NCI-H1694 treated with DMSO at 0.1 percent for 48 hours (cell line): ENCODE data around the gene STK32B.

ENCODE experiments used
- DNase-seq: peaks from one replicate; lab custom pipeline; 2025; lab: John Stamatoyannopoulos, UW

Gene STK32B

GRCh38 chr4:5125321-5125720 is 74.0 kb downstream of the STK32B start:
- DNase-seq: no peak

GRCh38 chr4:5126231-5126630 is 75.0 kb downstream of the STK32B start:
- DNase-seq: no peak

- no peak for DNase-seq
Measured at GRCh38 chr4:5126857-5127256, 75.6 kb downstream of the STK32B start.

- DNase-seq: no peak
Measured at GRCh38 chr4:5127556-5127955, 76.3 kb downstream of the STK32B start.

GRCh38 chr4:5128569-5128968 is 77.3 kb downstream of the STK32B start:
- no peak for DNase-seq

- DNase-seq: no peak
Measured at GRCh38 chr4:5133201-5133600, 81.9 kb downstream of the STK32B start.

- DNase-seq: no peak
Measured at GRCh38 chr4:5133933-5134594, 82.8 kb downstream of the STK32B start.

GRCh38 chr4:5134620-5135019 is 83.3 kb downstream of the STK32B start:
- no peak for DNase-seq

- no peak for DNase-seq
Measured at GRCh38 chr4:5137226-5137625, 85.9 kb downstream of the STK32B start.

GRCh38 chr4:5137927-5138326 is 86.6 kb downstream of the STK32B start:
- no peak for DNase-seq

GRCh38 chr4:5138389-5138788 is 87.1 kb downstream of the STK32B start:
- no peak for DNase-seq

- DNase-seq: no peak
Measured at GRCh38 chr4:5139141-5139540, 87.9 kb downstream of the STK32B start.

- DNase-seq: no peak
Measured at GRCh38 chr4:5141802-5142201, 90.5 kb downstream of the STK32B start.

- DNase-seq: no peak
Measured at GRCh38 chr4:5142726-5143125, 91.4 kb downstream of the STK32B start.

GRCh38 chr4:5143306-5143861 is 92.1 kb downstream of the STK32B start:
- no peak for DNase-seq

GRCh38 chr4:5143940-5144339 is 92.7 kb downstream of the STK32B start:
- DNase-seq: no peak

GRCh38 chr4:5144384-5144783 is 93.1 kb downstream of the STK32B start:
- DNase-seq: no peak

- no peak for DNase-seq
Measured at GRCh38 chr4:5146248-5146647, 95.0 kb downstream of the STK32B start.

- no peak for DNase-seq
Measured at GRCh38 chr4:5152521-5152920, 101.2 kb downstream of the STK32B start.

GRCh38 chr4:5156682-5157081 is 105.4 kb downstream of the STK32B start:
- DNase-seq: no peak

GRCh38 chr4:5157791-5158770 is 106.8 kb downstream of the STK32B start:
- no peak for DNase-seq

- no peak for DNase-seq
Measured at GRCh38 chr4:5158825-5159224, 107.5 kb downstream of the STK32B start.

- DNase-seq: no peak
Measured at GRCh38 chr4:5160668-5161067, 109.4 kb downstream of the STK32B start.
